ENCODE measurements around the gene RBPMS2. TPM values are rescaled to one million over a fixed set of nuclear protein-coding genes. Genes with fewer than 3 reads are reported as not detected.

RBPMS2 gene
- total RNA-seq, 2 donors from 2014 or later: 86.0 to 131 TPM

DNA sequence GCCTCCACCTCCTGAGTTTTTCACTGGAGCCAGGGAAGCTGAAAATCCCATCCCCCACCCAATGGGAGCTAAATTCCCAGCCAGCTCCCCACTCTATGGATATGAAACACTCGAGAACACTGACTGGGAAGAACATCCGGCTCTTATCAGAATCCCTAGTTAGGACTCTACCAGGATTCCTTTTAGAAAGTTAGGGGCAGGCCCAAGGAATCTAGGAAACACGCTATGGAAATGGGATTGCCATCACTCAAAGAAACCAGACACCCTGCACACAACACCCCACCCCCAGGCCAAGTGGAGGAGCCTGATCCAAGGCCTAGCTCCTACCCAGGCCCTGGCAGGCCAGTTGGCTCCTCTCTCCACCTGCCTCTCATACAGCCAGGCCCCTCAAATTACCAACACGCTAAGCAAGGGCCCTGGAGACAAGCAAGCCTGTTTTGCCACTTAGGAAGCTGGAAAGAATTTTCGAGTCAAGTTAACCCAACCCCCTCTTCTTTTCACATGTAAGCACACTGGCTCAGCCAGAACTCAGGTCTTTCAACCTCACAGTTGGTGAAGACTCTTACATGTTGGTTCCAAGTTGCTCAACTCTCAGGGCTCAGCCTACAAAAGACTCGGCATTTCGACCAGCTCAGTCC lies 75.5 kb downstream of the RBPMS2 start:
- H3K27me3 Mint-ChIP-seq (ENCODE audit: insufficient read depth): no peaks in the 10 kb centered on the region
- Histone ChIP-seq H3K36me3 (ENCODE audit: control insufficient read depth, insufficient read depth, low read length) (peaks cover 40% of the 10 kb centered on the region), H3K4me1 (ENCODE audit: control insufficient read depth, insufficient read depth, low read length) (peaks cover 7% of the 10 kb centered on the region), H3K27me3 (ENCODE audit: control insufficient read depth, insufficient read depth, low read length, poor library complexity, severe bottlenecking) (no peaks in the 10 kb centered on the region), H3K9me3 (ENCODE audit: control insufficient read depth, low read length) (no peaks in the 10 kb centered on the region), H3K27ac (ENCODE audit: low read depth, low read length) (peak overlapping the region; percentile 22), H3K9ac (ENCODE audit: extremely low read depth, low read length, poor library complexity, severe bottlenecking) (peak overlapping the region; percentile 11), H3K4me3 (ENCODE audit: low read length) (peak overlapping the region; percentile 85)
- TF ChIP-seq, protein P1, sequence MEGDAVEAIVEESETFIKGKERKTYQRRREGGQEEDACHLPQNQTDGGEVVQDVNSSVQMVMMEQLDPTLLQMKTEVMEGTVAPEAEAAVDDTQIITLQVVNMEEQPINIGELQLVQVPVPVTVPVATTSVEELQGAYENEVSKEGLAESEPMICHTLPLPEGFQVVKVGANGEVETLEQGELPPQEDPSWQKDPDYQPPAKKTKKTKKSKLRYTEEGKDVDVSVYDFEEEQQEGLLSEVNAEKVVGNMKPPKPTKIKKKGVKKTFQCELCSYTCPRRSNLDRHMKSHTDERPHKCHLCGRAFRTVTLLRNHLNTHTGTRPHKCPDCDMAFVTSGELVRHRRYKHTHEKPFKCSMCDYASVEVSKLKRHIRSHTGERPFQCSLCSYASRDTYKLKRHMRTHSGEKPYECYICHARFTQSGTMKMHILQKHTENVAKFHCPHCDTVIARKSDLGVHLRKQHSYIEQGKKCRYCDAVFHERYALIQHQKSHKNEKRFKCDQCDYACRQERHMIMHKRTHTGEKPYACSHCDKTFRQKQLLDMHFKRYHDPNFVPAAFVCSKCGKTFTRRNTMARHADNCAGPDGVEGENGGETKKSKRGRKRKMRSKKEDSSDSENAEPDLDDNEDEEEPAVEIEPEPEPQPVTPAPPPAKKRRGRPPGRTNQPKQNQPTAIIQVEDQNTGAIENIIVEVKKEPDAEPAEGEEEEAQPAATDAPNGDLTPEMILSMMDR (conservative IDR thresholded peaks at IDR 0.05): no peak
- peak overlapping the region; percentile 86 for H3K27ac Mint-ChIP-seq
- peak overlapping the region; percentile 80 for H3K4me3 Mint-ChIP-seq
- peak; percentile 86 for DNase-seq
- H3K36me3 Mint-ChIP-seq (ENCODE audit: low read depth): peaks cover 39% of the 10 kb centered on the region
- no peaks in the 10 kb centered on the region for H3K9me3 Mint-ChIP-seq
- WGBS, 2 experiments (ENCODE audit: insufficient coverage in 1 of 2, insufficient read length in 1 of 2): 16 to 25% methylated on average over 4 to 7 of the region's 7 CpGs
- H3K4me1 Mint-ChIP-seq: peaks cover 65% of the 10 kb centered on the region

GRCh38 chr15:64698823-64699222 lies 76.6 kb downstream of the RBPMS2 start:
- Mint-ChIP-seq H3K27ac (peak overlapping the region; percentile 86), H3K4me3 (peak overlapping the region; percentile 80), H3K9me3 (no peaks in the 10 kb centered on the region), H3K36me3 (ENCODE audit: low read depth) (peaks cover 45% of the 10 kb centered on the region), H3K4me1 (peaks cover 61% of the 10 kb centered on the region), H3K27me3 (ENCODE audit: insufficient read depth) (no peaks in the 10 kb centered on the region)
- H3K36me3 ChIP-seq (ENCODE audit: control insufficient read depth, insufficient read depth, low read length): peaks cover 48% of the 10 kb centered on the region
- H3K9me3 ChIP-seq (ENCODE audit: control insufficient read depth, low read length): no peaks in the 10 kb centered on the region
- H3K27ac ChIP-seq (ENCODE audit: low read depth, low read length): no peak overlapping the region
- DNase-seq: no peak
- H3K9ac ChIP-seq (ENCODE audit: extremely low read depth, low read length, poor library complexity, severe bottlenecking): no peak overlapping the region
- TF ChIP-seq, protein P1 (conservative IDR thresholded peaks at IDR 0.05): no peak
- no peak overlapping the region for H3K4me3 ChIP-seq (ENCODE audit: low read length)
- no peaks in the 10 kb centered on the region for H3K27me3 ChIP-seq (ENCODE audit: control insufficient read depth, insufficient read depth, low read length, poor library complexity, severe bottlenecking)
- H3K4me1 ChIP-seq (ENCODE audit: control insufficient read depth, insufficient read depth, low read length): peaks cover 6% of the 10 kb centered on the region

DNA sequence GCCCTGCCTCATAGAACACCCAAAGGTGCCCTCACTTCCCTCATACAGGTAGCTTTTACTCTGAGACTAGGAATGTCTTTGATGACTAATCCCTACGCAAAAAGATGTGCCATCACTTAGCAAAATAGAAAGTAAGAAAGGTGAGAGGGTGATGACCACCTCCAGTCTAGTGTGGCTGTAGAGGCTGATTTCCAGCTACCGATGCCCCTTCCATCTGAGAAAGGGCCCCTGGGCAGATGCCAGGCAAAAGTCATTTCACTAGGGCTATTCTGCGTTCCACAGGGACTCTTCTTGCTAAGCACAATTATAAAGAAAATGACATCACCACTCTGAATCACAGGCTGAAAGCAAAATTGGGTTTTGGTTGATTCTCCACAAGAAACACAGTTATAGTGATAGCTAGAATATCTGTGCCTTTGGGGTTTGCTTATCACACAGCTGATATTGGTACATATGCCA lies 77.4 kb downstream of the RBPMS2 start:
- no peak overlapping the region for H3K9ac ChIP-seq (ENCODE audit: extremely low read depth, low read length, poor library complexity, severe bottlenecking)
- Mint-ChIP-seq H3K27ac (peak overlapping the region; percentile 12), H3K4me3 (no peak overlapping the region)

More for the DNA sequence above, 77.4 kb downstream of the RBPMS2 start:
- H3K27me3 Mint-ChIP-seq (ENCODE audit: insufficient read depth): no peaks in the 10 kb centered on the region
- H3K36me3 Mint-ChIP-seq (ENCODE audit: low read depth): peaks cover 52% of the 10 kb centered on the region
- 88 to 100% methylated on average over 1 to 3 of the region's 3 CpGs for WGBS, 2 experiments (ENCODE audit: insufficient coverage in 1 of 2, insufficient read length in 1 of 2)
- H3K36me3 ChIP-seq (ENCODE audit: control insufficient read depth, insufficient read depth, low read length): peaks cover 52% of the 10 kb centered on the region
- H3K27ac ChIP-seq (ENCODE audit: low read depth, low read length): no peak overlapping the region
- no peaks in the 10 kb centered on the region for H3K9me3 ChIP-seq (ENCODE audit: control insufficient read depth, low read length)
- H3K4me3 ChIP-seq (ENCODE audit: low read length): no peak overlapping the region
- DNase-seq: no peak
- H3K4me1 ChIP-seq (ENCODE audit: control insufficient read depth, insufficient read depth, low read length): peaks cover 2% of the 10 kb centered on the region
- peaks cover 62% of the 10 kb centered on the region for H3K4me1 Mint-ChIP-seq
- TF ChIP-seq, protein P1 (conservative IDR thresholded peaks at IDR 0.05): no peak
- no peaks in the 10 kb centered on the region for H3K27me3 ChIP-seq (ENCODE audit: control insufficient read depth, insufficient read depth, low read length, poor library complexity, severe bottlenecking)
- H3K9me3 Mint-ChIP-seq: no peaks in the 10 kb centered on the region
